PC-9 (cell line): Measurements from ENCODE around the gene LPAR1. TPM values are rescaled to one million over a fixed set of nuclear protein-coding genes. Genes with fewer than 3 reads are reported as not detected.
A peak's percentile ranks its signal among the peaks of the same experiment; 100 is the strongest.

Source experiments
- BruUV-seq: library from RNA; stranded (reverse); fragments of 400-500 nt; replicated peaks from 2 replicates; lab custom pipeline; 2021; lab: Mats Ljungman, UMichigan
- CTCF ChIA-PET: fragments of 300-600 bp; sonication (Branson Sonifier 250); formaldehyde crosslinking; loops from one replicate; lab custom pipeline; 2022; ENCODE audit warnings: antibody characterized with exemption; lab: Charles Lee
- POLR2A ChIA-PET: fragments of 300-600 bp; sonication (Branson Sonifier 250); formaldehyde crosslinking; loops from one replicate; lab custom pipeline; 2022; ENCODE audit warnings: antibody characterized with exemption; ENCODE audit not compliant: unreplicated experiment; lab: Charles Lee
- DNase-seq, 2 experiments: peaks; one replicate each; pipeline versions ENCODE4 v3.0.0 to v3.0.0-alpha.2; 2015 to 2022; ENCODE audit warnings: mixed read lengths in 1 of 2
- H2AFZ ChIP-seq: fragments of 200-600 bp; sonication (generic); 2 replicates; pipeline ENCODE4 v1.8.1; 2017; ENCODE audit warnings: antibody characterized with exemption
- H3F3A ChIP-seq: fragments of 200-600 bp; sonication (generic); 2 replicates; pipeline ENCODE4 v1.8.1; 2017; ENCODE audit warnings: antibody characterized with exemption, mild to moderate bottlenecking, low read depth; ENCODE audit not compliant: insufficient read depth
- H3K27ac ChIP-seq: fragments of 200-600 bp; sonication (generic); 2 replicates; pipeline ENCODE4 v1.6.1; 2016; ENCODE audit warnings: mixed run types
- H3K27me3 ChIP-seq: fragments of 200-600 bp; sonication (generic); 2 replicates; pipeline ENCODE4 v1.6.1; 2016; ENCODE audit warnings: low read depth, mixed run types; ENCODE audit not compliant: insufficient read depth
- H3K36me3 ChIP-seq: fragments of 200-600 bp; sonication (generic); 2 replicates; pipeline ENCODE4 v1.6.1; 2016; ENCODE audit warnings: low read depth, mixed run types
- H3K4me1 ChIP-seq: fragments of 200-600 bp; sonication (generic); replicated peaks from 2 replicates; pipeline ENCODE4 v1.6.1; 2016; ENCODE audit warnings: mixed run types; ENCODE audit not compliant: insufficient read depth
- H3K4me2 ChIP-seq: fragments of 200-600 bp; sonication (generic); 2 replicates; pipeline ENCODE4 v1.6.1; 2017; ENCODE audit warnings: mixed run types
- H3K4me3 ChIP-seq: fragments of 200-600 bp; sonication (generic); 2 replicates; pipeline ENCODE4 v1.6.1; 2016; ENCODE audit warnings: mixed run types
- H3K79me2 ChIP-seq: fragments of 200-600 bp; sonication (generic); 2 replicates; pipeline ENCODE4 v1.6.1; 2017; ENCODE audit warnings: low read depth, mixed run types
- H3K9me2 ChIP-seq: fragments of 200-600 bp; sonication (generic); 2 replicates; pipeline ENCODE4 v1.8.1; 2017; ENCODE audit warnings: mild to moderate bottlenecking; ENCODE audit not compliant: insufficient read depth
- H3K9me3 ChIP-seq: fragments of 200-600 bp; sonication (generic); 2 replicates; pipeline ENCODE4 v1.8.1; 2016; ENCODE audit warnings: low read depth; ENCODE audit not compliant: insufficient read depth
- H4K20me1 ChIP-seq: fragments of 200-600 bp; sonication (generic); 2 replicates; pipeline ENCODE4 v1.8.1; 2017; ENCODE audit not compliant: insufficient read depth
- CTCF ChIP-seq: fragments of 200-600 bp; sonication (generic); conservative IDR thresholded peaks from 2 replicates; pipeline ENCODE4 v1.6.1; 2017; ENCODE audit warnings: mixed run types, antibody characterized with exemption, mild to moderate bottlenecking, moderate library complexity
- EZH2 ChIP-seq: fragments of 200-600 bp; sonication (generic); IDR thresholded peaks from 2 replicates; pipeline ENCODE4 v1.8.0; 2017; ENCODE audit warnings: antibody characterized with exemption, low read depth
- intact Hi-C: fragments of 100-400 bp; cut with micrococcal nuclease; formaldehyde crosslinking; loops from one replicate; pipeline ENCODE4 v1.10.0; 2022; ENCODE audit not compliant: unreplicated experiment
- total RNA-seq: library from RNA; stranded (reverse); gene quantifications from 2 replicates; pipeline ENCODE4 v1.2.3, GENCODE V29; 2021

LPAR1 gene
- total RNA-seq, 1 experiment from 2014 or later: 11.8 TPM

- Histone ChIP-seq H3K4me1 (peaks cover 17% of the 10 kb centered on the region), H3F3A (no peaks in the 10 kb centered on the region), H3K36me3 (peaks cover 6% of the 10 kb centered on the region; the same call in 1 of the 2 replicates), H2AFZ (no peak overlapping the region), H3K4me2 (0 out of 2 replicates have a peak overlapping the region, but pooled peaks have one; percentile 21), H3K27me3 (no peaks in the 10 kb centered on the region), H3K9me2 (no peaks in the 10 kb centered on the region), H3K4me3 (no peak overlapping the region), H3K27ac (peak overlapping the region; percentile 65), H3K9me3 (peaks cover 29% of the 10 kb centered on the region), H4K20me1 (no peaks in the 10 kb centered on the region), H3K79me2 (no peaks in the 10 kb centered on the region)
- no TSS peak for BruUV-seq
- intact Hi-C loops: no loop called here
- no peak for DNase-seq
- CTCF ChIA-PET: no interaction called here
- POLR2A ChIA-PET: interaction anchor here (0.7 kb wide), 1 partner anchor 423 kb away, joined by 3 read pairs; no protein-coding TSS in a partner anchor
- TF ChIP-seq EZH2 (no peak), CTCF (no peak)
These were observed 125.6 kb downstream of the LPAR1 start for GRCh38 chr9:110912419-110913291.

- CTCF ChIA-PET: no interaction called here
- peak overlapping the region; percentile 21; the same call in 1 of the 2 replicates for H3K4me2 ChIP-seq
- H2AFZ ChIP-seq: no peak overlapping the region
- H3K9me3 ChIP-seq: peaks cover 29% of the 10 kb centered on the region
- peak overlapping the region; percentile 65 for H3K27ac ChIP-seq
- POLR2A ChIA-PET: interaction anchor here (0.7 kb wide), 1 partner anchor 424 kb away, joined by 3 read pairs; no protein-coding TSS in a partner anchor
- no peaks in the 10 kb centered on the region for H3F3A ChIP-seq
- peaks cover 6% of the 10 kb centered on the region; the same call in 1 of the 2 replicates for H3K36me3 ChIP-seq
- H3K4me3 ChIP-seq: no peak overlapping the region
- intact Hi-C loops: no loop called here
- peak in 1 of 2 experiments; percentile 77 for DNase-seq
- no peak for TF ChIP-seq CTCF
- no peak for TF ChIP-seq EZH2
- no peaks in the 10 kb centered on the region for H3K79me2 ChIP-seq
- H3K4me1 ChIP-seq: peaks cover 17% of the 10 kb centered on the region
- H3K27me3 ChIP-seq: no peaks in the 10 kb centered on the region
- no peaks in the 10 kb centered on the region for H4K20me1 ChIP-seq
- BruUV-seq: no TSS peak
- no peaks in the 10 kb centered on the region for H3K9me2 ChIP-seq
These were observed 126.4 kb downstream of the LPAR1 start for GRCh38 chr9:110911659-110912418.

GRCh38 chr9:110908894-110909293 is 129.4 kb downstream of the LPAR1 start:
- peaks cover 4% of the 10 kb centered on the region; the same call in 1 of the 2 replicates for H3K36me3 ChIP-seq
- ChIA-PET POLR2A (no interaction called here), CTCF (no interaction called here)
- TF ChIP-seq CTCF (no peak), EZH2 (no peak)
- H3K4me3 ChIP-seq: no peak overlapping the region
- DNase-seq: no peak
- peaks cover 20% of the 10 kb centered on the region for H3K9me3 ChIP-seq
- intact Hi-C loops: no loop called here
- no TSS peak for BruUV-seq
- no peaks in the 10 kb centered on the region for H4K20me1 ChIP-seq
- no peak overlapping the region for H3K4me2 ChIP-seq
- no peak overlapping the region for H3K27ac ChIP-seq
- no peaks in the 10 kb centered on the region for H3F3A ChIP-seq
- H2AFZ ChIP-seq: no peak overlapping the region
- no peaks in the 10 kb centered on the region for H3K79me2 ChIP-seq
- H3K4me1 ChIP-seq: peaks cover 17% of the 10 kb centered on the region
- H3K9me2 ChIP-seq: no peaks in the 10 kb centered on the region
- H3K27me3 ChIP-seq: no peaks in the 10 kb centered on the region
